ENCODE data around the gene RPRD1B. TPM values are rescaled to one million over a fixed set of nuclear protein-coding genes. Genes with fewer than 3 reads are reported as not detected.

The RPRD1B gene
- total RNA-seq, 1 donor from 2014 or later: 65.3 TPM

DNA sequence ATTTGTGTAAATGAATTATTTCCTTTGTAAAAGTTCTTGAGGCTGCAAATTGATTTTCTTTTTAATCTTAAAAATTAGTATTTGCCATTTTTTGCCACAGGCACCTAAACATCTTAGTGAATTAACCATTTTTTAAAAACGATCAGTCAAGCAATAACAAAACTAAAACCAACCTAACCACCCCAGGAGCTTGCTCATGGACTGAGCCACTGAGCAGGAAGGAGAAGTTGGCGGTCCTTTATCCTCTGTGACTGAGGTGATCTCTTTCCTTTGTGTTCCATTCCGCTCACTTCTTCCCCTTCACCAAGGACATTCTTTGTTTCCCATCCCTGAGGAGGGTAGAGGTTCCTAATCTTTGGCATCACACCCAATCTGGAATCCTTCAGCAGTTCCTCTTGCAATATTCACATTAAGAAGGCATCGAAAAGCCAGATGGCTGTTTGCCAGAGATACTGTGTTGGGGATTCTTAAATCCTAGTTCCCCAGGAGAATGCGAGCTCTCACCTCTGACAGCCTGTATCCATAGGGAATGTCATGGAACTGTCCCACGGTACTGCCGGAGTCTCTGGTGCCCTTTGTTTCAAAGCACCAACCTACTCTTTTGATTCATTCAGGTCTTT lies 30.5 kb downstream of the RPRD1B start:
- DNase-seq (no peak), ATAC-seq (no peak)
- intact Hi-C loops (cut with micrococcal nuclease): no loop called here

DNA sequence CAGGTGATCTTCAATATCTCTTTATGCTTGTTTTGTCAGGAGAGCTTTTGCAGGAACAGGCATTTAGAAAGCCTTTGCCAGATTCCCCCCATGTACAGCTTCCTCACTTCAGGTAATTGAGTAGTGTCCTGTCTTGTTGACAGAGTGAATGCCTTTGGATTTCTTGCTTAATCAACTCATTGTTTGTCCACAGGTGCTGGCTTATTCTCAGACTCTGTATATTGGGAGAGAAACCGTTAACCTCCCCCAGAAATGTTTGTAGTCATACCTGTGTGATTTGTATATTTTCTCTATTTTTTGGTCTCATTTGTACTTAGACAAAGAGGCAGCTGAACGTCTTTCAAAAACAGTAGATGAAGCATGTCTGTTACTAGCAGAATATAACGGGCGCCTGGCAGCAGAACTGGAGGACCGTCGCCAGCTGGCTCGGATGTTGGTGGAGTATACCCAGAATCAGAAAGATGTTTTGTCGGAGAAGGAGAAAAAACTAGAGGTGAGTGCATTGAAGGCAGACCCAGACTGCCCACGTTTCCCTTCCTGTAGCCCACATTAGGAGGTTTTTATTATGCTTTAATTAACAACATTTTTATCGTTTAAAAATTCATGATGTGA lies 32.3 kb downstream of the RPRD1B start:
- ATAC-seq (peak; percentile 55), DNase-seq (peak; percentile 69)
- intact Hi-C loops (cut with micrococcal nuclease): no loop called here

DNA sequence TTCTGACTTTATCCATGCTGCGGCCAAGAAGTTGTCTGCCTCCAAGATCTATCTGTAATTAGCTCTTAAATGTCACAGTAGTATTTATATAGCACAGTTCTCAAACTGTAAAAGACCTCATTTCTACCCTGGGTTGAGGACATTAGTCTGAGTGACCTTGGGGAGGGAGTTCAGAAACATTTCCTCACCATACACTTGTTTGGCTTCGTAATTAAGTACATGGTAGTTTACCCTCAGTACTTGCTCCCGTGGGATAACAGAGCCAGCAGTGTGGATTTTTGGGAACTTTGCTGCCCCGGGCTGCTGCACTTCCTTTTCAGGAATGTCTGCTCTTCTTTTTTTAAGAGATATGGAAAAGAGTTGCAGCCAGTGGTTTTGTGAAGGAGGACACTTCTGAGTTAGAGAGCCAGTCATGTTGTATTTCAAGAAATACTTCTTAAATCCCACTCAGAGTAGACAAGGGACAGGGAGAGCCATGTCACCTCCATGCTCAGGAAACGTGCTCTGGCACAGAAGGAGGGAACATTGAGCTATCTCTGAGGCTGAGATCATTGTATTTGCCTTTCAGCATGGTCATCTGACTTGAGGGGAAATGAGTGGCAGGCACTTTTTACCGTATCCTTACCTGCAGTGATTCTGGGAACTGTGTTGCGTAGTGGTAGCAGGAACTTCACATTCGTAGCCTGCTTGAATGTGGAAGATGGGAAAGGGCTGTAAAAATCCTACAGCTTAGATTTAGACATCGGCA lies 33.6 kb downstream of the RPRD1B start:
- intact Hi-C loops (cut with micrococcal nuclease): no loop called here
- ATAC-seq (peak; percentile 89), DNase-seq (peak; percentile 28)

DNA sequence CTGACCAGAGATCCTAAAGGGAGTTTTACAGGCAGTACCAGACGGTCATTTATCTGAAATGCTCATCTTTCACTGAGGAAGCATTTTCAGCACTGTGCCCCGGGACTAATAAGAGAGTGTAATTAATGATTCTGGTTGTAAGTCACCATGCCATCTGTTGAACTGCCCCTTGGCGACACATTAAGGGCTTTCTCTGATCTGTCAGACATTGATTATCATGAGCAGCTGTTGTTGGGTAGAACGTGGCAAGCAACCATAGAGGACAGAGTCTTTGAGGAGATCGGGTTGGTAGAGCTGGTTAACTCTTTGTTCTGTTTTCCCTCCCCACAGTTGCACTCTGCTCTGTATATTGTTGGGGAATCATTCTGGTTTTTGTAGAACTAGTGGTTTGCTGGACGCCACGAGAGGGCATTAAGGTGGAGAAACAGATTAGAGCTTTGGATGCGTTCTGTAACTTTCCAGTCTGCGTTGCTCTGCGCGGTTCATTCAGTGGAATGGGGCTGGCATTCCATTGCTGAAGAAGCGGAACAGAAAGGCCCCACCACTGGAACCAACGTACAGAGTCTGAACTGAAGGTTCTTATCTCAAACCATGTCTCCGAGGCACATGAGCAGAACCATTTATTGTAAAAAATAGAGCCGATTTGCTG lies 34.3 kb downstream of the RPRD1B start:
- peak; percentile 3 for ATAC-seq
- no peak for DNase-seq
- intact Hi-C loops (cut with micrococcal nuclease): no loop called here

- intact Hi-C loops (cut with micrococcal nuclease): loop anchor here (10.0 kb wide), 1 partner anchor 92 kb away; the partner anchor contains the start of gene TGM2
- ATAC-seq (peak; percentile 49), DNase-seq (no peak)
Observed at GRCh38 chr20:38072898-38073297, 39.4 kb downstream of the RPRD1B start.

- intact Hi-C loops (cut with micrococcal nuclease): loop anchor here (10.0 kb wide), 1 partner anchor 91 kb away; the partner anchor contains the start of gene TGM2
- ATAC-seq (peak; percentile 83), DNase-seq (peak; percentile 69)
Observed at GRCh38 chr20:38073307-38074071, 39.9 kb downstream of the RPRD1B start.

DNA sequence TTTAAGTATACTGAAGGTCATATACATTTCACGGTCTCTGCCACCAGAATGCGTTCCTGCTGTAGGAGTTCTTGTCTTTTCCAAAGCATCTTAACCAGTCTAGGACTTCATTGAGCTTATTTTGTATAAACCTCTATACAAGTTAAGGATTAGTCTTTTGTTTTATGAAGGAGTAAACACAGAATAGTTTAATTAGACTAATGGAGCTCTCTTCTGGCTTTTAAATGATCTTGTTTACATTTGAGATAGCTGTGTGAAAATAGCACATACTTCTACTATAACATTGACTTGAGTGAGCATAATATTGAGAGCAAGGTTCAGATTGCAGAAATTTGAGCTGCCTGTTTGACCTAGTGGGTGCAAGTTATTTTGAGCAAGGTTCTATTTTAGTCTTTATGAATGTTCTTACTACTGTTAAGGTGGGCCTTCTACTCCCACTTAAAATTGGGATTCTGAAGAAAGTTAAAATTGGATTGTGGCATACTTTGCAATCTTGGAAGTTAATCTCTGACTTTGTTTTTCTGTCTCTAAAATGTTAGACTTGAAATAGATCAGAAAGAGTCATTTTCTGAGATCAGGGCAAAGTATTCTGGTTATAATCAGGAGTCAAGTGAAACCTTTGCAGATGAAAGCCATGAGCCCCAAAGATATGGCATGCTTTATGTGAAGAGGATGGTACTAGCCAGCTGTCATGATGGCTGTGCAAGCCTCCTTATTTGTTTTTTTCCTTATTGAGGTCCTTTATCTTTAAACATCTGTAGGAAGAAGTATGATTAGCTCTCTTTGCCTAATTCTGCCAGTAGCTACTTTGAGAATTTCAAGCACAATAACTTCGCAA lies 41.8 kb downstream of the RPRD1B start:
- intact Hi-C loops (cut with micrococcal nuclease): loop anchor here (10.0 kb wide), 1 partner anchor 89 kb away; the partner anchor contains the start of gene TGM2
- DNase-seq (no peak), ATAC-seq (peak; percentile 51)

- DNase-seq (no peak), ATAC-seq (peak; percentile 4)
- intact Hi-C loops (cut with micrococcal nuclease): loop anchor here (10.0 kb wide), 1 partner anchor 88 kb away; the partner anchor contains the start of gene TGM2
Observed at GRCh38 chr20:38076548-38076947, 43.0 kb downstream of the RPRD1B start.

DNA sequence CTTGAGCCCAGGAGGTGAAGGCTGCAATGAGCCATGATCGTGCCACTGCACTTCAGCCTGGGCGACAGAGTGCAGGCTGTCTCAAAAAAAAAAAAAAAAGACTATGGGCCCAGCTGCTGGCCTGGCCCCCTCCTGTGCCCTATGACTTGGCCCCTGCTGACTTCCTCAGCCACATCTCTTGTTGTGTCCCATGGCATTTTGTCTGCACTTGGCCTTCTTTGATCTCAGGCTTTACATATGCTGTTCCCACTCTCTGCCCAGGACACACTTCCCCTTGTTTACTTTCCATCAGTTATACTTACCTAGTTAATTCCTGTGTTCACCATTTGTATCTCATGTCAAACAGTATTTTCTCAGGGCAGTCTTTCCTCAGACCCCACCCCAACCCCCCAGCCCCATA lies 44.5 kb downstream of the RPRD1B start:
- intact Hi-C loops (cut with micrococcal nuclease): loop anchor here (10.0 kb wide), 1 partner anchor 87 kb away; the partner anchor contains the start of gene TGM2
- ATAC-seq: no peak
- DNase-seq: no peak

GRCh38 chr20:38079353-38079752 lies 45.8 kb downstream of the RPRD1B start:
- intact Hi-C loops (cut with micrococcal nuclease): loop anchor here (10.0 kb wide), 1 partner anchor 85 kb away; the partner anchor contains the start of gene TGM2
- DNase-seq: no peak
- no peak for ATAC-seq

DNA sequence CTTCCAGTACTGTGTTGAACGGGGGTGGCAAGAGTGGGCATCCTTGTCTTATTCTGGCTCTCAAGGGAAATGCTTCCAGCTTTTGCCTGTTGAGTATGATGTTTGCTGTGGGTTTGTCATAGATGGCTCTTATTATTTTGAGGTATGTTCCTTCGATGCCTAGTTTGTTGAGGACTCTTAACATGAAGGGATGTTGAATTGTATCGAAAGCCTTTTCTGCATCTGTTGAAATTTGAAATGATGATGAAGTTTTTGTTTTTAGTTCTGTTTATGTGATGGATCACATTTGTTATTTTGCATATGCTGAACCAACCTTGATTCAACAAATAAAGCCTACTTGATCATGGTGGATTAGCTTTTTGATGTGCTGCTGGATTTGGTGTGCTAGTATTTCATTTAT lies 48.0 kb downstream of the RPRD1B start:
- DNase-seq (no peak), ATAC-seq (no peak)
- intact Hi-C loops (cut with micrococcal nuclease): no loop called here

GRCh38 chr20:38082894-38083293 lies 49.3 kb downstream of the RPRD1B start:
- ATAC-seq: no peak
- intact Hi-C loops (cut with micrococcal nuclease): no loop called here
- no peak for DNase-seq

GRCh38 chr20:38083338-38084048 lies 49.9 kb downstream of the RPRD1B start:
- ATAC-seq (peak; percentile 66), DNase-seq (peak; percentile 50)
- intact Hi-C loops (cut with micrococcal nuclease): no loop called here

DNA sequence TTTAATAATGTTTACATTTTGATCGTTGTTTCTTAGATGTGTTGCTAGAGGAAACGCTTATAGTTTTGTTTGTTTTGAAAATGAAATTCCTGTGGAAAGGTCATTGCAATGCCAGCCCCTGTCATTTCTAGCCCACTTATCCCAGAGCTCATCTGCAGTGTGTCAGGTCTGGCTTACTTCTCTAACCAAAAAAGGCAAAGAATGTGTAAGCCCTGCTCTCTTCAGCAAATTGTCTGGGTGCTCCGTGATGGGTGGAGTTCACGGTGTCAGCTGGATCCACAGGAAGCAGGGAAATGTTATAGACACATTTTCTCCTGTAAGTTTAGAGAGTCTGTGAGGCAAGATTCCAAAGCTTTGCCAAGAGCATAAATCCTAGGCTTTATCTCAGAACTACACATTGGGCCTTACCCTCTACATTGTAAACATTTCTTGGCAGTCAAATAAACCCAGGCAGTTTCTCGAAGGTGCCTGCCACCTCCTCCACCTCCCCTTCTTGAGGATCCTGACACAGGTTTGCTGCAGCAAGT lies 50.9 kb downstream of the RPRD1B start:
- ATAC-seq: peak; percentile 75
- intact Hi-C loops (cut with micrococcal nuclease): no loop called here
- DNase-seq: no peak

DNA sequence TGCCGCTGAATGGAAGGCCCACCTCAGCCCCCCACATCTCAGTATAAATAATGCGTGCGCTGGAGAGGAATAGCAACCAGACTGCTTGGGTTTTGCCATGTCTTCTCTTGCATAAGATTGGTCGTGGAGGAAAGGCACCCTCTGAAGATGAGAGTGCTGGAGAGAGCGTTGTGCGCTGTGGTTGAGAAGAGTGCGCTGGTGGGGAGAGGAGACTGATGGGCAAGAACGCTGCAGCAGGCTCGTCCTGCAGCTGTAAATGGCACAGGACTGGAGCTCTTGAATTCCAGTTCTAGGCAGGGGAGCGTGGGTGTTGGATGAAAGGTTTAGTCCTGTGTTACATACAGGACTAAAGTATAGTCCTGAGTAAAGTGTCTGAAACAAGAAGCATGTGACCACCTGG lies 51.5 kb downstream of the RPRD1B start:
- intact Hi-C loops (cut with micrococcal nuclease): no loop called here
- ATAC-seq (peak; percentile 58), DNase-seq (no peak)

DNA sequence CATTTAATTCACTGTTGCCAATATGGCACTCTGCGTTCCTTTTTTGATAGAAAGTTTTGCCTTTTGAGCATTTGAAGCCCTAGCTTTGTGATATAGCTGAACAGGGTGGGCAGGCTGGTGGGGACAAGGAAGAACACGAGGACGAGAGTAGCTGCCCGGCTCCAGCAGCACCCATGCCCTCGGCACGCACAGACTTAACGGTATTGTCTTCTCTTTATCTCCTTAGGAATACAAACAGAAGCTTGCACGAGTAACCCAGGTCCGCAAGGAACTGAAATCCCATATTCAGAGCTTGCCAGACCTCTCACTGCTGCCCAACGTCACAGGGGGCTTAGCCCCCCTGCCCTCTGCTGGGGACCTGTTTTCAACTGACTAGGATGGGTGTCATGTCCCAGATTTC lies 56.0 kb downstream of the RPRD1B start:
- intact Hi-C loops (cut with micrococcal nuclease): no loop called here
- DNase-seq: no peak
- ATAC-seq: no peak

DNA sequence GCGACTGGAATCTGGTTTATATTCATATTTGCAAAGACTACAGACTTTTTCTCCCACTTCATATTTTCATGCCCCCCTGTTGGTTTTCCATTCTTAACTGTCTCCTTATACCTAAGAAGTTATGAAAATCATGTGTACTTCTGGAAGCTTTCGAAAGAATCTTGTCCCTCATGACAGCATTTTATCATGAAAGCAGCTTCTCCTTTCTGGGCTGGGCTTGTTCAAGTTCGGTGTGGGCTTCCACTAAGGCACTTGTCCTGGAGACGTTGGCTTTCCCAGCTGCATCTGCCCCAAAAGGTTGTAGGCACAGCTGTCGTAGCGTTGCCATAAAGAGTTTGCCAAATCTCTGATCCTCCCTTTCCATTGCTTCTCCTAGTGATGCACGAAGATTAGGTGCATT lies 56.5 kb downstream of the RPRD1B start:
- DNase-seq (no peak), ATAC-seq (no peak)
- intact Hi-C loops (cut with micrococcal nuclease): no loop called here

Data from left ventricle myocardium superior (tissue), 1 donor.